Vagina (tissue), 2 donors: Measurements from ENCODE around the gene EDEM2. TPM values are rescaled to one million over a fixed set of nuclear protein-coding genes. Genes with fewer than 3 reads are reported as not detected.
"Not testable (repeated sequence)": the region's sequence is repeated elsewhere in the genome, so short reads cannot be mapped to it uniquely, and the experiment has no call there.

Source experiments
- DNase-seq, 2 donors: peaks; one replicate each; pipeline ENCODE4 v3.0.0-alpha.2; 2017; ENCODE audit errors: extremely low spot score in 2 of 2
- H3K27ac ChIP-seq: fragments of 200-600 bp; sonication (generic); one replicate; pipeline ENCODE4 v1.5.1; 2019
- H3K27me3 ChIP-seq: fragments of 200-600 bp; sonication (generic); one replicate; pipeline ENCODE4 v1.5.1; 2019
- H3K36me3 ChIP-seq, 2 donors: fragments of 200-600 bp; sonication (generic); one replicate each; pipeline ENCODE4 v1.5.1; 2017 to 2019
- H3K4me1 ChIP-seq: fragments of 200-600 bp; sonication (generic); one replicate; pipeline ENCODE4 v1.5.1; 2019
- H3K4me3 ChIP-seq, 2 donors: fragments of 200-600 bp; sonication (generic); 1 replicate in 1 of 2; 2 replicates in 1 of 2; pipeline ENCODE4 v1.5.1; 2016 to 2019
- H3K9me3 ChIP-seq: fragments of 200-600 bp; sonication (generic); one replicate; pipeline ENCODE4 v1.5.1; 2019
- CTCF ChIP-seq, 3 experiments: fragments of 450-650 bp in 2 of 3; fragments of 200-600 bp in 1 of 3; sonication (generic) in 1 of 3; IDR thresholded peaks; one replicate each; pipeline ENCODE4 v1.5.1; 2017 to 2019; ENCODE audit warnings: antibody characterized with exemption in 3 of 3, mild to moderate bottlenecking in 2 of 3, moderate library complexity in 2 of 3
- POLR2A ChIP-seq, 2 donors: fragments of 450-650 bp; IDR thresholded peaks; one replicate each; pipeline ENCODE4 v1.6.1; 2017; ENCODE audit warnings: antibody characterized with exemption in 2 of 2, mild to moderate bottlenecking in 2 of 2, moderate library complexity in 2 of 2
- POLR2AphosphoS5 ChIP-seq, 2 donors: sonication (generic); formaldehyde crosslinking; IDR thresholded peaks; one replicate each; pipeline ENCODE4 v1.9.0; 2017; ENCODE audit warnings: antibody characterized with exemption in 2 of 2, mild to moderate bottlenecking in 2 of 2, low read depth in 1 of 2; ENCODE audit not compliant: insufficient read depth in 1 of 2
- intact Hi-C: fragments of 100-400 bp; cut with DNase I; formaldehyde crosslinking; loops from one replicate; pipeline ENCODE4 v1.15.1; 2023
- total RNA-seq: library from RNA; depleted of rRNA; stranded (reverse); fragments of >200 nt; gene quantifications from one replicate; pipeline ENCODE4 v1.2.3, GENCODE V29; 2016

The EDEM2 gene
- total RNA-seq, 1 donor from 2014 or later = 12.8 TPM

- intact Hi-C loops = no loop called here
- Histone ChIP-seq H3K27ac (no peak overlapping the region), H3K27me3 (no peaks in the 10 kb centered on the region), H3K4me1 (peaks cover 4% of the 10 kb centered on the region), H3K9me3 (no peaks in the 10 kb centered on the region), H3K4me3 (no peak overlapping the region), H3K36me3 (no peaks in the 10 kb centered on the region)
- TF ChIP-seq POLR2AphosphoS5 (IDR thresholded peaks at IDR 0.05; ENCODE audit: insufficient read depth in 1 of 2, low read depth in 1 of 2) = peak in 1 of 2 donors; percentile 55
- no peak for TF ChIP-seq POLR2A (IDR thresholded peaks at IDR 0.05)
- no peak for DNase-seq
Measured at GRCh38 chr20:35166242-35166830, 19.2 kb upstream of the EDEM2 start.

GRCh38 chr20:35165221-35166185 lies 18.4 kb upstream of the EDEM2 start:
- Histone ChIP-seq H3K9me3 (no peaks in the 10 kb centered on the region), H3K4me1 (no peaks in the 10 kb centered on the region), H3K36me3 (no peaks in the 10 kb centered on the region), H3K27ac (no peak overlapping the region), H3K27me3 (no peaks in the 10 kb centered on the region), H3K4me3 (no peak overlapping the region)
- intact Hi-C loops = no loop called here
- DNase-seq = no peak
- TF ChIP-seq CTCF (IDR thresholded peaks at IDR 0.05) = no peak
- no peak for TF ChIP-seq POLR2AphosphoS5 (IDR thresholded peaks at IDR 0.05; ENCODE audit: insufficient read depth in 1 of 2, low read depth in 1 of 2)
- TF ChIP-seq POLR2A (IDR thresholded peaks at IDR 0.05) = no peak

GRCh38 chr20:35164531-35164930 lies 17.4 kb upstream of the EDEM2 start:
- H3K27me3 ChIP-seq, intact Hi-C loops, H3K36me3 ChIP-seq: not testable (repeated sequence)

GRCh38 chr20:35160341-35160740 lies 13.2 kb upstream of the EDEM2 start:
- intact Hi-C loops, H3K27ac ChIP-seq, DNase-seq, H3K4me1 ChIP-seq, H3K4me3 ChIP-seq, H3K27me3 ChIP-seq, H3K9me3 ChIP-seq, H3K36me3 ChIP-seq: not testable (repeated sequence)

More at GRCh38 chr20:35164531-35164930, 17.4 kb upstream of the EDEM2 start:
- not testable (repeated sequence) for H3K27ac ChIP-seq, H3K9me3 ChIP-seq, H3K4me1 ChIP-seq, H3K4me3 ChIP-seq, DNase-seq

GRCh38 chr20:35156978-35157377 lies 9.8 kb upstream of the EDEM2 start:
- intact Hi-C loops = no loop called here

GRCh38 chr20:35155936-35156335 lies 8.8 kb upstream of the EDEM2 start:
- TF ChIP-seq POLR2AphosphoS5 (IDR thresholded peaks at IDR 0.05; ENCODE audit: insufficient read depth in 1 of 2, low read depth in 1 of 2) = no peak
- TF ChIP-seq CTCF (IDR thresholded peaks at IDR 0.05) = no peak
- TF ChIP-seq POLR2A (IDR thresholded peaks at IDR 0.05) = no peak
- intact Hi-C loops = no loop called here
- Histone ChIP-seq H3K4me1 (no peaks in the 10 kb centered on the region), H3K27me3 (no peaks in the 10 kb centered on the region), H3K9me3 (no peaks in the 10 kb centered on the region), H3K36me3 (no peaks in the 10 kb centered on the region), H3K27ac (no peak overlapping the region), H3K4me3 (no peak overlapping the region)
- no peak for DNase-seq

More at GRCh38 chr20:35156978-35157377, 9.8 kb upstream of the EDEM2 start:
- no peaks in the 10 kb centered on the region for H3K4me1 ChIP-seq
- DNase-seq = no peak
- no peaks in the 10 kb centered on the region for H3K9me3 ChIP-seq
- no peak for TF ChIP-seq POLR2A (IDR thresholded peaks at IDR 0.05)
- TF ChIP-seq POLR2AphosphoS5 (IDR thresholded peaks at IDR 0.05; ENCODE audit: insufficient read depth in 1 of 2, low read depth in 1 of 2) = no peak
- no peak overlapping the region for H3K4me3 ChIP-seq
- H3K27me3 ChIP-seq = no peaks in the 10 kb centered on the region
- no peaks in the 10 kb centered on the region for H3K36me3 ChIP-seq
- H3K27ac ChIP-seq = no peak overlapping the region

GRCh38 chr20:35151736-35152135 lies 4.6 kb upstream of the EDEM2 start:
- no peak for DNase-seq
- intact Hi-C loops = no loop called here
- Histone ChIP-seq H3K4me1 (peaks cover 9% of the 10 kb centered on the region), H3K9me3 (no peaks in the 10 kb centered on the region), H3K36me3 (no peaks in the 10 kb centered on the region), H3K27me3 (no peaks in the 10 kb centered on the region), H3K27ac (no peak overlapping the region), H3K4me3 (no peak overlapping the region)
- TF ChIP-seq POLR2A (IDR thresholded peaks at IDR 0.05) (no peak), CTCF (IDR thresholded peaks at IDR 0.05) (no peak), POLR2AphosphoS5 (IDR thresholded peaks at IDR 0.05; ENCODE audit: insufficient read depth in 1 of 2, low read depth in 1 of 2) (peak in 1 of 2 donors; percentile 45)
